Astrocyte (in vitro differentiated cells and primary cell): Measurements from ENCODE around the gene COL8A2. TPM values are rescaled to one million over a fixed set of nuclear protein-coding genes. Genes with fewer than 3 reads are reported as not detected.

Source experiments
- DNase-seq: peaks from one replicate; pipeline ENCODE4 v3.0.0-alpha.2; 2010; ENCODE audit warnings: low read depth
- FAIRE-seq: peaks from 2 replicates; lab custom pipeline; 2011; peaks lifted over from hg19 to GRCh38; lab: Jason Lieb, UNC
- H2AFZ ChIP-seq: 2 replicates; pipeline ENCODE4 v1.6.0; 2012; ENCODE audit warnings: low read depth, low read length, inconsistent platforms
- H3K27ac ChIP-seq: 2 replicates; pipeline ENCODE4 v1.5.1; 2011; ENCODE audit warnings: low read depth, low read length, inconsistent platforms
- H3K27me3 ChIP-seq: 2 replicates; pipeline ENCODE4 v1.6.0; 2011; ENCODE audit warnings: low read length, inconsistent platforms; ENCODE audit not compliant: insufficient read depth
- H3K36me3 ChIP-seq: 2 replicates; pipeline ENCODE4 v1.5.1; 2011; ENCODE audit warnings: low read length, inconsistent platforms; ENCODE audit not compliant: insufficient read depth
- H3K4me1 ChIP-seq: 2 replicates; pipeline ENCODE4 v1.5.1; 2011; ENCODE audit warnings: low read length, inconsistent platforms; ENCODE audit not compliant: insufficient read depth
- H3K4me2 ChIP-seq: 2 replicates; pipeline ENCODE4 v1.6.0; 2012; ENCODE audit warnings: low read length, inconsistent platforms
- H3K4me3 ChIP-seq: 2 replicates; pipeline ENCODE4 v1.5.1; 2011; ENCODE audit warnings: low read depth, mild to moderate bottlenecking, low read length, inconsistent platforms; ENCODE audit not compliant: insufficient read depth
- H3K79me2 ChIP-seq: 2 replicates; pipeline ENCODE4 v1.6.0; 2012; ENCODE audit warnings: mild to moderate bottlenecking, low read length, inconsistent platforms; ENCODE audit not compliant: insufficient read depth
- H3K9ac ChIP-seq: 2 replicates; pipeline ENCODE4 v1.6.0; 2012; ENCODE audit warnings: mild to moderate bottlenecking, low read length, inconsistent platforms
- H3K9me3 ChIP-seq: 2 replicates; pipeline ENCODE4 v1.5.1; 2012; ENCODE audit warnings: low read depth, mild to moderate bottlenecking, low read length, inconsistent platforms; ENCODE audit not compliant: insufficient read depth
- H4K20me1 ChIP-seq: 2 replicates; pipeline ENCODE4 v1.6.0; 2012; ENCODE audit warnings: low read length, inconsistent platforms; ENCODE audit not compliant: insufficient read depth
- H3K27ac Mint-ChIP-seq: one replicate; pipeline ENCODE4 v1.8.0; 2021; ENCODE audit warnings: mild to moderate bottlenecking, mixed read lengths; ENCODE audit not compliant: unreplicated experiment
- H3K27me3 Mint-ChIP-seq: one replicate; pipeline ENCODE4 v1.8.0; 2021; ENCODE audit warnings: low read depth, mixed read lengths; ENCODE audit not compliant: unreplicated experiment
- H3K36me3 Mint-ChIP-seq: one replicate; pipeline ENCODE4 v1.8.0; 2021; ENCODE audit warnings: low read depth, mixed read lengths; ENCODE audit not compliant: unreplicated experiment
- H3K4me1 Mint-ChIP-seq: one replicate; pipeline ENCODE4 v1.8.0; 2021; ENCODE audit warnings: low read depth, mixed read lengths; ENCODE audit not compliant: unreplicated experiment
- H3K4me3 Mint-ChIP-seq: one replicate; pipeline ENCODE4 v1.8.0; 2021; ENCODE audit warnings: mild to moderate bottlenecking, moderate library complexity, mixed read lengths; ENCODE audit not compliant: unreplicated experiment
- H3K9me3 Mint-ChIP-seq: one replicate; pipeline ENCODE4 v1.8.0; 2021; ENCODE audit warnings: mild to moderate bottlenecking, mixed read lengths; ENCODE audit not compliant: unreplicated experiment
- EZH2 ChIP-seq: IDR thresholded peaks from 2 replicates; pipeline ENCODE4 v1.6.1; 2012; ENCODE audit warnings: mild to moderate bottlenecking, low read length, inconsistent platforms; ENCODE audit not compliant: insufficient read depth
- total RNA-seq: library from RNA; stranded (reverse); gene quantifications from 2 replicates; pipeline ENCODE4 v1.2.1, GENCODE V29; 2021
- TF ChIP-seq, protein P1 (sequence below): IDR thresholded peaks from 2 replicates; pipeline ENCODE4 v1.5.1; 2011; ENCODE audit warnings: low read depth, mild to moderate bottlenecking, inconsistent platforms, low read length, moderate library complexity; ENCODE audit not compliant: insufficient read depth

The COL8A2 gene
- total RNA-seq, 1 donor from 2014 or later: 3.4 TPM

DNA sequence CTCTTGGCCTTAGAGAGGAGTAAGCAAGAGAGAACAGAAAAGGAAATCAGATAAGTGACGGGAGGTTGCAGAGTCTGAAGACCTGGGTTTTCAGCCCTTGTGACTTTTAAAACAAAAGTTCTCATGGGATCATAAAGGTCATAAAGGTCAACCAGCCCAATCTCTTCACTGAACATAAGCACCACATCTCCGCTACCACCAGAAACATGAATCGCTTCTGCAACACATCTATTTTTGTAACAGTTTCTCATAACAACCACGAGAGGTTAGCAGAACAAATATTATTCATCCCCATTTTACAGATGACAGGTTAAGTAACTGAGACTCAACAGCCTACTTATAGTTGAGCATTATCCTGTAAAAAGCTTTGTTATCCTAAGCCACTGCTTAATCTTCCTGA is 18.4 kb upstream of the COL8A2 start:
- Histone ChIP-seq H3K4me3 (no peak overlapping the region), H3K4me1 (peaks cover 9% of the 10 kb centered on the region), H3K36me3 (peaks cover 6% of the 10 kb centered on the region), H3K27me3 (no peaks in the 10 kb centered on the region), H3K79me2 (peaks cover 79% of the 10 kb centered on the region), H3K4me2 (no peak overlapping the region), H3K27ac (no peak overlapping the region), H3K9me3 (no peaks in the 10 kb centered on the region), H4K20me1 (peaks cover 33% of the 10 kb centered on the region), H2AFZ (no peak overlapping the region), H3K9ac (no peak overlapping the region)
- DNase-seq (no peak), FAIRE-seq (no peak)
- Mint-ChIP-seq H3K4me1 (peaks cover 12% of the 10 kb centered on the region), H3K4me3 (no peak overlapping the region), H3K9me3 (no peaks in the 10 kb centered on the region), H3K36me3 (peaks cover 13% of the 10 kb centered on the region), H3K27me3 (no peaks in the 10 kb centered on the region), H3K27ac (no peak overlapping the region)
- TF ChIP-seq, protein P1, sequence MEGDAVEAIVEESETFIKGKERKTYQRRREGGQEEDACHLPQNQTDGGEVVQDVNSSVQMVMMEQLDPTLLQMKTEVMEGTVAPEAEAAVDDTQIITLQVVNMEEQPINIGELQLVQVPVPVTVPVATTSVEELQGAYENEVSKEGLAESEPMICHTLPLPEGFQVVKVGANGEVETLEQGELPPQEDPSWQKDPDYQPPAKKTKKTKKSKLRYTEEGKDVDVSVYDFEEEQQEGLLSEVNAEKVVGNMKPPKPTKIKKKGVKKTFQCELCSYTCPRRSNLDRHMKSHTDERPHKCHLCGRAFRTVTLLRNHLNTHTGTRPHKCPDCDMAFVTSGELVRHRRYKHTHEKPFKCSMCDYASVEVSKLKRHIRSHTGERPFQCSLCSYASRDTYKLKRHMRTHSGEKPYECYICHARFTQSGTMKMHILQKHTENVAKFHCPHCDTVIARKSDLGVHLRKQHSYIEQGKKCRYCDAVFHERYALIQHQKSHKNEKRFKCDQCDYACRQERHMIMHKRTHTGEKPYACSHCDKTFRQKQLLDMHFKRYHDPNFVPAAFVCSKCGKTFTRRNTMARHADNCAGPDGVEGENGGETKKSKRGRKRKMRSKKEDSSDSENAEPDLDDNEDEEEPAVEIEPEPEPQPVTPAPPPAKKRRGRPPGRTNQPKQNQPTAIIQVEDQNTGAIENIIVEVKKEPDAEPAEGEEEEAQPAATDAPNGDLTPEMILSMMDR: no peak
- no peak for TF ChIP-seq EZH2

DNA sequence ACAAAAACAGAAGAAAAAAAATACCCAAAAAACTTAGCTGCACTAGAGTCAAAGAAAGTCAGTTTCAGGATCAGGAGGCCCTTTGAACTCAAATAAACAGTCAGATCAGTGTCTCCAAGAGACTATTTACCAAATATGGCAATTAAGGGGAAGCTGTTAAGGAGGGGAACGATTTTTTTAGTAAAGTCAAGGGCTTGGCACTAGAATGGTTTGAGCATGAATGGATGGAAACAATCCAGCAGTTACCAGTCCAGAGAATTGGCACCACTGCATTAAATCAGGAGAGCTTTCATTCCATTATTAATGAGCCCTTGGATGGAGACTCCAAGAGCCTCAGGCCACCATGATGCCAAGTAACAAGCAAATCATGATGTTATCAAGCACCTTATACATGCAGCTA is 17.1 kb upstream of the COL8A2 start:
- FAIRE-seq: no peak
- H4K20me1 ChIP-seq: peaks cover 32% of the 10 kb centered on the region

DNA sequence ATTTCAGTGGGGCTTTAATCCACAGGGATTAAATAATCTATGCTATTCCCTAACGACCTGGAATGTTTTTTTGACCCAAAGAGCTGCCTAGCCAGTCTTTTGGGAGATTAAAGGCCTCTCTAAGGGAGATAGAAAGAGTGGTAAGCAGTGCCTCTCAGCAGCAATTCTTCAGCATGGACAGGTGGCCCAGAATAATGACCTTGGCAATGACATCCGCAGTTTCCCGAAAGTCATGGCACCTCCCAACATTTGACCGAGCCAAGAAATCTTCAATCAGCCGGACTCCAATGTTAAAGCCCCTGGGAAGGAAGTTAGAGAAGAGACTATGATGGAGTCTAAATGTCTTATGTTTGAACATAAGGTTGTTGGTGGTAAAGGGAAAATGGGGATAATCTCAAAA is 14.5 kb upstream of the COL8A2 start:
- Mint-ChIP-seq H3K27ac (no peak overlapping the region), H3K4me1 (peaks cover 22% of the 10 kb centered on the region), H3K9me3 (no peaks in the 10 kb centered on the region), H3K27me3 (no peaks in the 10 kb centered on the region), H3K4me3 (no peak overlapping the region), H3K36me3 (peaks cover 21% of the 10 kb centered on the region)
- Histone ChIP-seq H3K4me2 (no peak overlapping the region), H3K4me3 (no peak overlapping the region), H3K4me1 (peaks cover 39% of the 10 kb centered on the region), H2AFZ (no peak overlapping the region), H3K9me3 (no peaks in the 10 kb centered on the region), H4K20me1 (peaks cover 28% of the 10 kb centered on the region), H3K36me3 (peaks cover 22% of the 10 kb centered on the region), H3K27me3 (no peaks in the 10 kb centered on the region), H3K27ac (no peak overlapping the region), H3K79me2 (peaks cover 58% of the 10 kb centered on the region), H3K9ac (no peak overlapping the region)
- FAIRE-seq (no peak), DNase-seq (no peak)
- TF ChIP-seq EZH2: no peak
- TF ChIP-seq, protein P1: no peak

More for the DNA sequence above, 17.1 kb upstream of the COL8A2 start:
- Mint-ChIP-seq H3K36me3 (peaks cover 17% of the 10 kb centered on the region), H3K27me3 (no peaks in the 10 kb centered on the region), H3K27ac (no peak overlapping the region), H3K4me3 (no peak overlapping the region), H3K9me3 (no peaks in the 10 kb centered on the region), H3K4me1 (peaks cover 7% of the 10 kb centered on the region)
- no peak overlapping the region for H3K4me3 ChIP-seq
- no peak overlapping the region for H3K4me2 ChIP-seq
- no peaks in the 10 kb centered on the region for H3K9me3 ChIP-seq
- no peak overlapping the region for H3K27ac ChIP-seq
- no peak for DNase-seq
- H3K36me3 ChIP-seq: peaks cover 18% of the 10 kb centered on the region
- no peaks in the 10 kb centered on the region for H3K27me3 ChIP-seq
- peaks cover 14% of the 10 kb centered on the region for H3K4me1 ChIP-seq
- H3K79me2 ChIP-seq: peaks cover 74% of the 10 kb centered on the region
- H2AFZ ChIP-seq: no peak overlapping the region
- TF ChIP-seq, protein P1: no peak
- TF ChIP-seq EZH2: no peak
- H3K9ac ChIP-seq: no peak overlapping the region
